ENCODE results near the gene HMBS. TPM values are rescaled to one million over a fixed set of nuclear protein-coding genes. Genes with fewer than 3 reads are reported as not detected.

The HMBS gene
- total and polyA plus RNA-seq, 4 donors = 10.5 to 224 (median 26.7) TPM

- Histone ChIP-seq H3K9me3 (ENCODE audit: control insufficient read depth in 4 of 4, low read length in 3 of 4) (no peaks in the 10 kb centered on the region), H3K4me1 (ENCODE audit: control insufficient read depth in 4 of 4, insufficient read depth in 4 of 4, low read length in 3 of 4) (peaks cover 5 to 33% (median 20%) of the 10 kb centered on the region in 4 donors), H3K4me3 (ENCODE audit: low read depth in 1 of 3, low read length in 3 of 3) (no peak overlapping the region), H3K36me3 (ENCODE audit: control insufficient read depth in 4 of 4, insufficient read depth in 3 of 4, low read depth in 1 of 4, low read length in 3 of 4) (peaks cover 0 to 6% (median under 1%) of the 10 kb centered on the region in 4 donors), H3K27ac (ENCODE audit: low read depth in 1 of 2, low read length in 2 of 2) (no peak overlapping the region), H3K27me3 (ENCODE audit: control insufficient read depth in 4 of 4, insufficient read depth in 4 of 4, low read length in 3 of 4) (no peaks in the 10 kb centered on the region), H3K9ac (ENCODE audit: low read depth in 1 of 2, low read length in 2 of 2) (no peak overlapping the region)
- no peak for DNase-seq (ENCODE audit: low spot score)
- TF ChIP-seq RAD21 (IDR thresholded peaks at IDR 0.05) = no peak
- TF ChIP-seq ZBTB33 (IDR thresholded peaks at IDR 0.05) = no peak
- TF ChIP-seq NR2F2 (IDR thresholded peaks at IDR 0.05) = no peak
- no peak for TF ChIP-seq REST (IDR thresholded peaks at IDR 0.05)
- no peak for TF ChIP-seq RXRA (IDR thresholded peaks at IDR 0.05)
- no peak for TF ChIP-seq HNF4A (conservative IDR thresholded peaks at IDR 0.05)
- TF ChIP-seq TAF1 (conservative IDR thresholded peaks at IDR 0.05) = no peak
- no peak for TF ChIP-seq CTCF (IDR thresholded peaks at IDR 0.05; ENCODE audit: low read depth, low read length, missing input control)
- no peak for TF ChIP-seq FOXA1 (IDR thresholded peaks at IDR 0.05)
- TF ChIP-seq MAX (IDR thresholded peaks at IDR 0.05) = no peak
- TF ChIP-seq ATF3 (IDR thresholded peaks at IDR 0.05) = no peak
- TF ChIP-seq FOXA2 (IDR thresholded peaks at IDR 0.05) = no peak
- WGBS = 96% methylated on average over 1 of the region's 1 CpG
Observed at GRCh38 chr11:119089319-119089718, 4.6 kb downstream of the HMBS start.

- no peaks in the 10 kb centered on the region for H3K27me3 ChIP-seq (ENCODE audit: control insufficient read depth in 4 of 4, insufficient read depth in 4 of 4, low read length in 3 of 4)
- no peak overlapping the region for H3K9ac ChIP-seq (ENCODE audit: low read depth in 1 of 2, low read length in 2 of 2)
- H3K4me3 ChIP-seq (ENCODE audit: low read depth in 1 of 3, low read length in 3 of 3) = no peak overlapping the region
- WGBS = 96% methylated on average over 9 of the region's 9 CpGs
- H3K36me3 ChIP-seq (ENCODE audit: control insufficient read depth in 4 of 4, insufficient read depth in 3 of 4, low read depth in 1 of 4, low read length in 3 of 4) = peaks cover 0 to 6% (median under 1%) of the 10 kb centered on the region in 4 donors
- H3K9me3 ChIP-seq (ENCODE audit: control insufficient read depth in 4 of 4, low read length in 3 of 4) = no peaks in the 10 kb centered on the region
- H3K4me1 ChIP-seq (ENCODE audit: control insufficient read depth in 4 of 4, insufficient read depth in 4 of 4, low read length in 3 of 4) = peaks cover 0 to 29% (median 15%) of the 10 kb centered on the region in 4 donors
- H3K27ac ChIP-seq (ENCODE audit: low read depth in 1 of 2, low read length in 2 of 2) = no peak overlapping the region
- no peak for DNase-seq (ENCODE audit: low spot score)
- TF ChIP-seq CTCF (IDR thresholded peaks at IDR 0.05; ENCODE audit: low read depth, low read length, missing input control) (no peak), RXRA (IDR thresholded peaks at IDR 0.05) (no peak), TAF1 (conservative IDR thresholded peaks at IDR 0.05) (no peak), FOXA2 (IDR thresholded peaks at IDR 0.05) (no peak), GABPA (IDR thresholded peaks at IDR 0.05 in 1 of 2, conservative IDR thresholded peaks at IDR 0.05 in 1 of 2) (no peak), HNF4G (IDR thresholded peaks at IDR 0.05) (no peak), ZBTB33 (IDR thresholded peaks at IDR 0.05) (no peak), SP1 (IDR thresholded peaks at IDR 0.05) (no peak), EGR1 (IDR thresholded peaks at IDR 0.05; ENCODE audit: low read depth in 2 of 2) (no peak)
Observed at GRCh38 chr11:119091178-119091577, 6.5 kb downstream of the HMBS start.

Data from liver (tissue), 9 donors.